ENCODE data around the gene ATP9B. TPM values are rescaled to one million over a fixed set of nuclear protein-coding genes. Genes with fewer than 3 reads are reported as not detected.

Gene ATP9B
- polyA plus RNA-seq, 4 donors: 4.3 to 19.6 (median 12.2) TPM

DNA sequence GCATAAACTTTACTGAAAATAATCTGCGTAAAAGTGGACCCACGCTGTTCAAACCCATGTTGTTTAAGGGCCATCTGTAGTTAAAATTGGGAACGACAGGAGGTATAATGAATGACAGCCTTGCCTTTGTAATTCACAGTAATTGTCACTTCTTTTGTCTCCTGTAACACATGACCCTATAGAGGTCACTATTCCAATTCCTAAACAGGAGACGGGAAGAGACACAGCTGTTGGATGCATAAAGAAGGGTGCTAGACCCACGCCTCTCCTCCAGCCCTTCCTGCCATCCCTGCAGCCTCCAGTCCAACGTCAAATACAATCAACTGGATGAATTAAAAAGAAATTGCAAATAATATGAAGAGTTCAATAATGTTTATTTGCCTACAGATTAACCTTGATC, 263.5 kb downstream of the ATP9B start:
- H3K4me1 ChIP-seq (ENCODE audit: control insufficient read depth in 3 of 3, insufficient read depth in 2 of 3, low read depth in 1 of 3, low read length in 2 of 3): no peaks in the 10 kb centered on the region
- no peak overlapping the region for H3K27ac ChIP-seq (ENCODE audit: low read depth in 1 of 3, low read length in 2 of 3)
- H3K36me3 ChIP-seq (ENCODE audit: control insufficient read depth in 3 of 3, insufficient read depth in 2 of 3, low read depth in 1 of 3, low read length in 3 of 3): peaks cover 5 to 45% (median 7%) of the 10 kb centered on the region in 3 donors
- no peak for DNase-seq
- no peaks in the 10 kb centered on the region for H3K9me3 ChIP-seq (ENCODE audit: control insufficient read depth in 2 of 2, insufficient read depth in 1 of 2, low read depth in 1 of 2, low read length in 1 of 2)
- no peak for FAIRE-seq
- 86 to 93% (median 91%) methylated on average over 6 of the region's 6 CpGs for WGBS, 3 donors
- no peak overlapping the region for H3K4me3 ChIP-seq (ENCODE audit: low read depth in 1 of 3, low read length in 3 of 3)
- H3K27me3 ChIP-seq (ENCODE audit: control insufficient read depth in 3 of 3, insufficient read depth in 3 of 3, low read length in 3 of 3): no peaks in the 10 kb centered on the region

DNA sequence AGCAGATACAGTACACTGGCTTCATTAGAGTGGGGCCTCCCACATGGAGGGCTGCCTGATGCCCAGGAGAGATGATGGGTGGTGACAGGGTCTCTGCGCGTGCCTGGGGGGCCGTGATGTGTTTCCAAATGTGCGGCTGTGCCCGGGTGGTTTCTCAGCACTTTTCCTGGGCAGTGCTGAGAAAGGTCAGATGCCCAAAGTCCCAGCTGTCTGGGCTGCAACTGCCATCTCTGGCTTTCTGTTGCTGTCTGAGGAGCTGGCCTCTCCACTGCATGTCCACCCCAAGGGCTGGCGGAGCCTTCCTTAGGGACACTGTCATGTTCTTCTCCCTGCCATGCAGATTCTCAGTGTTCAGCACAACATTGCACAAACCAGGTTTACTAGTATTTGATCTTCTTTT, 263.9 kb downstream of the ATP9B start:
- DNase-seq (no peak), FAIRE-seq (no peak)
- Histone ChIP-seq H3K4me3 (ENCODE audit: low read depth in 1 of 3, low read length in 3 of 3) (no peak overlapping the region), H3K9me3 (ENCODE audit: control insufficient read depth in 2 of 2, insufficient read depth in 1 of 2, low read depth in 1 of 2, low read length in 1 of 2) (no peaks in the 10 kb centered on the region), H3K27ac (ENCODE audit: low read depth in 1 of 3, low read length in 2 of 3) (no peak overlapping the region), H3K4me1 (ENCODE audit: control insufficient read depth in 3 of 3, insufficient read depth in 2 of 3, low read depth in 1 of 3, low read length in 2 of 3) (no peaks in the 10 kb centered on the region), H3K36me3 (ENCODE audit: control insufficient read depth in 3 of 3, insufficient read depth in 2 of 3, low read depth in 1 of 3, low read length in 3 of 3) (peaks cover 5 to 49% (median 7%) of the 10 kb centered on the region in 3 donors), H3K27me3 (ENCODE audit: control insufficient read depth in 3 of 3, insufficient read depth in 3 of 3, low read length in 3 of 3) (no peaks in the 10 kb centered on the region)
- 93 to 97% (median 95%) methylated on average over 6 of the region's 6 CpGs for WGBS, 3 donors

GRCh38 chr18:79334496-79335233, 265.5 kb downstream of the ATP9B start:
- H3K9me3 ChIP-seq (ENCODE audit: control insufficient read depth in 2 of 2, insufficient read depth in 1 of 2, low read depth in 1 of 2, low read length in 1 of 2): no peaks in the 10 kb centered on the region
- WGBS, 3 donors: 85 to 94% (median 89%) methylated on average over 29 of the region's 29 CpGs
- H3K27ac ChIP-seq (ENCODE audit: low read depth in 1 of 3, low read length in 2 of 3): no peak overlapping the region
- H3K36me3 ChIP-seq (ENCODE audit: control insufficient read depth in 3 of 3, insufficient read depth in 2 of 3, low read depth in 1 of 3, low read length in 3 of 3): peaks cover 4 to 47% (median 10%) of the 10 kb centered on the region in 3 donors
- no peak for FAIRE-seq
- DNase-seq: no peak
- H3K4me1 ChIP-seq (ENCODE audit: control insufficient read depth in 3 of 3, insufficient read depth in 2 of 3, low read depth in 1 of 3, low read length in 2 of 3): no peaks in the 10 kb centered on the region
- no peaks in the 10 kb centered on the region for H3K27me3 ChIP-seq (ENCODE audit: control insufficient read depth in 3 of 3, insufficient read depth in 3 of 3, low read length in 3 of 3)
- H3K4me3 ChIP-seq (ENCODE audit: low read depth in 1 of 3, low read length in 3 of 3): no peak overlapping the region

- DNase-seq (no peak), FAIRE-seq (no peak)
- no peak overlapping the region for H3K4me3 ChIP-seq (ENCODE audit: low read depth in 1 of 3, low read length in 3 of 3)
- no peaks in the 10 kb centered on the region for H3K27me3 ChIP-seq (ENCODE audit: control insufficient read depth in 3 of 3, insufficient read depth in 3 of 3, low read length in 3 of 3)
- WGBS, 3 donors: 96 to 97% (median 97%) methylated on average over 22 to 23 of the region's 23 CpGs
- H3K4me1 ChIP-seq (ENCODE audit: control insufficient read depth in 3 of 3, insufficient read depth in 2 of 3, low read depth in 1 of 3, low read length in 2 of 3): no peaks in the 10 kb centered on the region
- peaks cover 0 to 43% (median 10%) of the 10 kb centered on the region in 3 donors for H3K36me3 ChIP-seq (ENCODE audit: control insufficient read depth in 3 of 3, insufficient read depth in 2 of 3, low read depth in 1 of 3, low read length in 3 of 3)
- no peak overlapping the region for H3K27ac ChIP-seq (ENCODE audit: low read depth in 1 of 3, low read length in 2 of 3)
- H3K9me3 ChIP-seq (ENCODE audit: control insufficient read depth in 2 of 2, insufficient read depth in 1 of 2, low read depth in 1 of 2, low read length in 1 of 2): peaks cover 0 to 3% of the 10 kb centered on the region in 2 donors
Observed at GRCh38 chr18:79335833-79336360, 266.7 kb downstream of the ATP9B start.

DNA sequence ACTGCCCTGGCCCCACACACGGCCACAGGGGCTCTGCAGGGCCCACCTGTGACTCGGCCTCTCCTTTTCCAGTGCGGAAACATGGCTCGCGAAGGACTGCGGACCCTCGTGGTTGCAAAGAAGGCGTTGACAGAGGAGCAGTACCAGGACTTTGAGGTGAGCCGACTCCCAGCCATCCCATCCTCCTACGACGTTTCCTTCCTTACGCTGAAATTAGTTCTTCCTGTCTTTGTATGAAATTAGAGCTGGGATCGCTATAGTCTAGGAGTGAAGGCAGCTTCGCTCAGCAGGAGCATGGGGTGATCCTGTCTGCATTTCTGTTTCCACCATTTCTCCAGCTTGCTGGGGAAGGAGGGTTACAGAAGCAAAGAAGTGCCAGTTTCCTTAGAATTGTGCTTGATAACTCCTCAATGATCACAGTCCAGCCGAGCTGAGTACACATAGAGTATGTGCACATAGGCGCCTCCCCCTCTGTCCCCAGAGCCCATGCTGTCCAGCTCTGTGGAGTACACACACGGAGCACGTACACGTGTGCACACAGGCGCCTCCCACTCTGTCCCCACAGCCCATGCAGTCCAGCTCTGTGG, 267.5 kb downstream of the ATP9B start:
- 91 to 95% (median 91%) methylated on average over 20 of the region's 20 CpGs for WGBS, 3 donors
- no peak for FAIRE-seq
- no peaks in the 10 kb centered on the region for H3K27me3 ChIP-seq (ENCODE audit: control insufficient read depth in 3 of 3, insufficient read depth in 3 of 3, low read length in 3 of 3)

DNA sequence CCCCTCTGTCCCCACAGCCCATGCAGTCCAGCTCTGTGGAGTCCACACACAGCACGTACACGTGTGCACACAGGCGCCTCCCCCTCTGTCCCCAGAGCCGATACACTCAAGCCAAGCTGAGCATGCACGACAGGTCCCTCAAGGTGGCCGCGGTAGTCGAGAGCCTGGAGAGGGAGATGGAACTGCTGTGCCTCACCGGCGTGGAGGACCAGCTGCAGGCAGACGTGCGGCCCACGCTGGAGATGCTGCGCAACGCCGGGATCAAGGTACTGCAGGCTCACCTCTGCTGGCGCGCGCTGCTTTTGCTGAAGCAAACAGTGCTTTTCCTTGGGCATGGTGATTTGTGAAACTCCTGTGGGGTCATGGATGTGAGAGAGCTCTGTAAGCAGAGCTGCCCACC, 268.0 kb downstream of the ATP9B start:
- WGBS, 3 donors: 97 to 99% (median 97%) methylated on average over 19 of the region's 19 CpGs
- peaks cover 0 to 46% (median 10%) of the 10 kb centered on the region in 3 donors for H3K36me3 ChIP-seq (ENCODE audit: control insufficient read depth in 3 of 3, insufficient read depth in 2 of 3, low read depth in 1 of 3, low read length in 3 of 3)
- H3K27me3 ChIP-seq (ENCODE audit: control insufficient read depth in 3 of 3, insufficient read depth in 3 of 3, low read length in 3 of 3): no peaks in the 10 kb centered on the region

More for the DNA sequence above, 267.5 kb downstream of the ATP9B start:
- DNase-seq: no peak
- Histone ChIP-seq H3K4me1 (ENCODE audit: control insufficient read depth in 3 of 3, insufficient read depth in 2 of 3, low read depth in 1 of 3, low read length in 2 of 3) (no peaks in the 10 kb centered on the region), H3K4me3 (ENCODE audit: low read depth in 1 of 3, low read length in 3 of 3) (no peak overlapping the region), H3K27ac (ENCODE audit: low read depth in 1 of 3, low read length in 2 of 3) (no peak overlapping the region), H3K36me3 (ENCODE audit: control insufficient read depth in 3 of 3, insufficient read depth in 2 of 3, low read depth in 1 of 3, low read length in 3 of 3) (peaks cover 0 to 45% (median 10%) of the 10 kb centered on the region in 3 donors), H3K9me3 (ENCODE audit: control insufficient read depth in 2 of 2, insufficient read depth in 1 of 2, low read depth in 1 of 2, low read length in 1 of 2) (peaks cover 0 to 4% of the 10 kb centered on the region in 2 donors)

DNA sequence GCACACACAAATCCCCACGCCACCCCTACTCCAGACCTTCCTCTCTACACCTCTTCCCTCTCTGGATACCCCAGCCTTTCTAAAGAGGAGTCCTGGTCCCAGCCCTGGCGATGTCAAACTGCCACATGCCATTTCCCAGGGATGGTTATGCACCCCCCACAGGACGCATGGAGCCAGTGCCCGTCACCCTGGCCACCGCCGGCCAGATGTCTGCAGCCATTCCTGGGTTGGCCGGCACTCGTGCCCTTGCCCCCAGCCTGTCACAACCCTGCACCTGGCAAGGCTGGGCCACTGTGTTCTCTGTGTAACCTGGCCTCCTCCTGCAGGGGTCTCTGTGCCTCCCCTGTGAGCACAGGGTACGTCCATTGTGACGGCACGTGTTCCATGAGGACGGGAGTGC, 268.4 kb downstream of the ATP9B start:
- no peak for DNase-seq
- Histone ChIP-seq H3K27ac (ENCODE audit: low read depth in 1 of 3, low read length in 2 of 3) (no peak overlapping the region), H3K4me1 (ENCODE audit: control insufficient read depth in 3 of 3, insufficient read depth in 2 of 3, low read depth in 1 of 3, low read length in 2 of 3) (no peaks in the 10 kb centered on the region), H3K27me3 (ENCODE audit: control insufficient read depth in 3 of 3, insufficient read depth in 3 of 3, low read length in 3 of 3) (no peaks in the 10 kb centered on the region), H3K4me3 (ENCODE audit: low read depth in 1 of 3, low read length in 3 of 3) (no peak overlapping the region), H3K36me3 (ENCODE audit: control insufficient read depth in 3 of 3, insufficient read depth in 2 of 3, low read depth in 1 of 3, low read length in 3 of 3) (peaks cover 0 to 46% (median 10%) of the 10 kb centered on the region in 3 donors), H3K9me3 (ENCODE audit: control insufficient read depth in 2 of 2, insufficient read depth in 1 of 2, low read depth in 1 of 2, low read length in 1 of 2) (peaks cover 0 to 4% of the 10 kb centered on the region in 2 donors)
- WGBS, 3 donors: 88 to 92% (median 90%) methylated on average over 12 of the region's 12 CpGs
- FAIRE-seq: no peak

More for the DNA sequence above, 268.0 kb downstream of the ATP9B start:
- H3K4me3 ChIP-seq (ENCODE audit: low read depth in 1 of 3, low read length in 3 of 3): no peak overlapping the region
- no peak for DNase-seq
- no peak for FAIRE-seq
- no peaks in the 10 kb centered on the region for H3K4me1 ChIP-seq (ENCODE audit: control insufficient read depth in 3 of 3, insufficient read depth in 2 of 3, low read depth in 1 of 3, low read length in 2 of 3)
- peaks cover 0 to 4% of the 10 kb centered on the region in 2 donors for H3K9me3 ChIP-seq (ENCODE audit: control insufficient read depth in 2 of 2, insufficient read depth in 1 of 2, low read depth in 1 of 2, low read length in 1 of 2)
- no peak overlapping the region for H3K27ac ChIP-seq (ENCODE audit: low read depth in 1 of 3, low read length in 2 of 3)

DNA sequence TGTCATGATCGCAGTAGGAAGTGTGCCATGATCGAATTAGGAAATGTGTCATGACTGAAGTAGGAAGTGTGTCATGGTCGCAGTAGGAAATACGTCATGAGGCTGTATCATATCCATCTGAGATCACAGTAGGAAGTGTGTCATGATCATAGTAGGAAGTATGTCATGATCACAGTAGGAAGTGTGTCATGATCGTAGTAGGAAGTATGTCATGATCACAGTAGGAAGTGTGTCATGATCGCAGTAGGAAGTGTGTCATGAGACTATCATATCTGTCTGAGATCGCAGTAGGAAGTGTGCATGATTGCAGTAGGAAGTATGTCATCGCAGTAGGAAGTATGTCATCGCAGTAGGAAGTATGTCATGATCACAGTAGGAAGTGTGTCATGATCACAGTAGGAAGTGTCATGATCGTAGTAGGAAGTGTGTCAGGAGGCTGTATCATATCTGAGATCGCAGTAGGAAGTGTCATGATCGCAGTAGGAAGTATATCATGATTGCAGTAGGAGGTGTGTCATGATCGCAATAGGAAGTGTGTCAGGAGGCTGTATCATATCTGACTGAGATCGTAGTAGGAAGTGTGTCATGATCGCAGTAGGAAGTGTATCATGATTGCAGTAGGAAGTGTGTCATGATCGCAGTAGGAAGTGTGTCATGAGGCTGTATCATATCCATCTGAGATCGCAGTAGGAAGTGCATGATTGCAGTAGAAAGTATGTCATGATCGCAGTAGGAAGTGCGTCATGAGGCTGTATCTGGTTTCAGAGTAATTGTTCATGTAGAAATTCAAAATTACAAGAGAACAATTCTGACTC, 270.1 kb downstream of the ATP9B start:
- Histone ChIP-seq H3K4me3 (ENCODE audit: low read depth in 1 of 3, low read length in 3 of 3) (no peak overlapping the region), H3K4me1 (ENCODE audit: control insufficient read depth in 3 of 3, insufficient read depth in 2 of 3, low read depth in 1 of 3, low read length in 2 of 3) (no peaks in the 10 kb centered on the region), H3K9me3 (ENCODE audit: control insufficient read depth in 2 of 2, insufficient read depth in 1 of 2, low read depth in 1 of 2, low read length in 1 of 2) (peaks cover 0 to 4% of the 10 kb centered on the region in 2 donors), H3K36me3 (ENCODE audit: control insufficient read depth in 3 of 3, insufficient read depth in 2 of 3, low read depth in 1 of 3, low read length in 3 of 3) (peaks cover 0 to 40% (median 8%) of the 10 kb centered on the region in 3 donors), H3K27ac (ENCODE audit: low read depth in 1 of 3, low read length in 2 of 3) (no peak overlapping the region), H3K27me3 (ENCODE audit: control insufficient read depth in 3 of 3, insufficient read depth in 3 of 3, low read length in 3 of 3) (no peaks in the 10 kb centered on the region)
- DNase-seq (no peak), FAIRE-seq (no peak)
- 93 to 96% (median 96%) methylated on average over 19 of the region's 19 CpGs for WGBS, 3 donors

All from small intestine (tissue), 7 donors.